ENCODE results near the gene IGF2BP2.

Gene IGF2BP2

GRCh38 chr3:185837414-185837813, 12.6 kb upstream of the IGF2BP2 start:
- no peak for DNase-seq (ENCODE audit: low read depth in 2 of 2)

- DNase-seq (ENCODE audit: low read depth in 2 of 2) = no peak
Measured at GRCh38 chr3:185831990-185832389, 7.1 kb upstream of the IGF2BP2 start.

GRCh38 chr3:185831195-185831594, 6.4 kb upstream of the IGF2BP2 start:
- no peak for DNase-seq (ENCODE audit: low read depth in 2 of 2)

DNA sequence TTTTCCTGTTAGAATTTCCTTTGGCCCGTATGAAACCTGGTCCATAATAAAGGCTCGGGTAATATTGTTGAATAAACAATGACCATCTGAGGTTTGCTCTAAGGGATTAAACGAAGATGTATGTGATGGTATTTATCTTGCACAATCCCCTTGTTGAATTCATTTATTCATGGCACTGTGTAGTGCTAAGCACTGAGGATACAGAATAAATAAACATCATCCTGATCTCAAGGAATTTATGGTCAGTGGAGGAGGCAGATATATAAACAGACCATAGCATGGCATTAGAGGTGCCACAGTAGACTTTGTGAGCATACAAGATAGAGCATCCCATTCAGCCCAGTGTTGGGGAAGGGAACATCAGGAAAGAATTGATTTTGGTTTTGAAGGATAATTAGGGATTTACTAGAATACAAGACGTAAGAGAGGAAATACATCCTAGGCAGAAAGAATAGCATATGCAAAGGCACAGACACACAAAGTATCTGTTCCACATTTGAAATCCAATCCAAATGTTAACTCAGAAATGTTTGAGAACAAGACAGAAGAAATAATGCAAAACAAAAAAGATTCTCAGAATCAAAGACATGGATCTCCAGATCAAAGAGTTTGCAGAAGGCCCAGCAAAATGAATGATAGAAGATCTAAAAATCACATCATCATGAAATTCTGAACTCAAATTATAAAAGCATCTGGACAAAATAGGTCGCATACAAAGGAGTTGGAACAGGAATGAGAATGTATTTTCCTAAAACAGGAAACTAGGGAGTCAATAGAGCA, 5.4 kb upstream of the IGF2BP2 start:
- no peak for DNase-seq (ENCODE audit: low read depth in 2 of 2)

GRCh38 chr3:185828755-185829154, 3.9 kb upstream of the IGF2BP2 start:
- DNase-seq (ENCODE audit: low read depth in 2 of 2) = no peak

GRCh38 chr3:185827595-185828344, 2.9 kb upstream of the IGF2BP2 start:
- DNase-seq (ENCODE audit: low read depth in 2 of 2) = no peak

DNA sequence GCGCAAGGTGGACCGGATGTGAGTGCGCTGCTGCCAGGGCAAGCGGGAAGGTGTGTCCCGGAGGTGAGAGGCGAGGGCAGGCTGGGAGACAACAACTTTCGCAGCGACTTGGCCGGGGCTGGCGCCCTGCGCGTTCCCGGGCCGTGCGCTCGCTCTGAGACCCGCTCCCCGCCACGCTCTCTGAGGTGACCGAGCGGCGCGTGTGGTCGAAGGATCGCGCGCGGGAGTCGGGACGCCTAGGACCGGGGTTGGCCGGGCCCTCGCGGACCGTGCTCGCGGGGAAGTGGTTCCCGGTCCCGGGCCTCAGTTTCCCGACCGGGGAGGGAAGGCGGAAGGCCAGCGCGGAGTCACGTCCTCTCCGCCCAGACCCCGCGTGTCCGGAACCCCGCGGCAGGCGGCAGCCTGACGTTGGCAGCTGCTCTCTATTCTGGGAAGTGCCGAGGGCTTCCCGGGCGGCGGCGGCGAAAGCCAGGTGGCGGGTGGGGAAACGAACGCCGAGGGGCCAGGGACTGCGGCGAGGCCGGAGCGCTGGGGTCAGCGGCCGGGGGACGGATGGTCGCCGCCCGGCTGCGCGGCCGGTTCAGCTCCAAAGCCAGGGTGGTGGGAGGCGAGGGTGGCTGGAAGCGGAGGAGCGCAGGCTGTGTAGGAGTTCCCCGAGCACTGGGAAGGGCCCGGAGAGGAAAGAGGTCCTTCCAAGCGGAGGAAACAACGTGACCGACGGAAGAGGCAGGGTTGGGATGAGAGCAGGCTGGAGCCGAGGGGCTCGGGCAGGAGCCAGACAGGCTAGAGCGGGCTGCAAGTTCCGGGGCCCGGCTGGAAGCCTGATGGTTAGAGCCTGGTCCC, 1.0 kb upstream of the IGF2BP2 start:
- peak in 1 of 2 donors; percentile 26 for DNase-seq (ENCODE audit: low read depth in 2 of 2)

GRCh38 chr3:185824051-185825005, 514 bp downstream of the IGF2BP2 start:
- DNase-seq (ENCODE audit: low read depth in 2 of 2) = no peak

DNA sequence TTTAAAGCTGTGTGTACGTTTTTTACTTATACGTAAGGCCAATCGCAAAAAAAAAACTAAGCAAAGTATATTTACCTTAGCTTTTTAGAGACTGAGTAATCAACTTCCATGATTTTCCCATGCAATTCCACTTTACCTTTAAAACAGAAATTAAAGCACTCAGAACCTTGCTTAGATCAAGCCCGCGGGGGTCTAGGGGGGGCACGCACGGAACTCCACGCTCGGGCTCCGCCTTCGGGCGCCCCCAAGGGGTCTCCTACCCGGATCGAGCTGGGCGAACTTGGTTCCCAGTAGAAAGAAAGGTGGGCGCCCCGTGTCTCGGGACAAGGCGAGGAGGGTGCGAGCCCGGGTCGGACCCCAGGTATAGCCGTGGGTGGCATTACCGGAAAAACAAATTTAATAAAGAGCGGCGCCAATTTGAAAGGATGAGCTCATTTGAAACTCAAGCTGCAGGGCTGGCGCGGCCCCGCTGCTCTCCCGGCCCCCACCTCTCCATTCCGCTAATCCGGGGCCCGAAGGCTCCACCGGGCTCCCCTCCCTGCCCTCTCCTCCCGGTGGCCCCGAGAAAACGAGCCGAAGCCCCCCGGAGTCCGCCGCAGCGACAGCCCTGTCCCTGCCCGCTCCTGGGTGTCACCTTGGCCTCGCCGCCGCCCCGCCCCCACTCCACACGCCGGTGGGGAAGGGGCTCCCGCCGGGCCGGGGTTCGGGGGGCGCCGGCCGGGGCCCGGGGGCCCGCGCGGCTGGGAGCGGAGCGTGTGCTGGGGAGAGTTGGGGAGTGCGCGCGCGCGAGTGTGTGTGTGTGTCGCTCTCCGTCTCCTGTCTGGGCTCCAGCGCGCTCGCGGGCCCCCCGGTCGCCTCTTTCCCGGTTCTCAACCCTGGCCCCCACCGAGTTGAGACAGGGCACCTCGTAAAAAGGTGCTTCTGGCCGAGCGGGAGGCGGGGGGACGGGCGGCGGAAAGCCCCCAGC, 1.5 kb downstream of the IGF2BP2 start:
- no peak for DNase-seq (ENCODE audit: low read depth in 2 of 2)

- DNase-seq (ENCODE audit: low read depth in 2 of 2) = no peak
Measured at GRCh38 chr3:185822221-185823000, 2.4 kb downstream of the IGF2BP2 start.

- DNase-seq (ENCODE audit: low read depth in 2 of 2) = no peak
Measured at GRCh38 chr3:185820973-185821758, 3.7 kb downstream of the IGF2BP2 start.

DNA sequence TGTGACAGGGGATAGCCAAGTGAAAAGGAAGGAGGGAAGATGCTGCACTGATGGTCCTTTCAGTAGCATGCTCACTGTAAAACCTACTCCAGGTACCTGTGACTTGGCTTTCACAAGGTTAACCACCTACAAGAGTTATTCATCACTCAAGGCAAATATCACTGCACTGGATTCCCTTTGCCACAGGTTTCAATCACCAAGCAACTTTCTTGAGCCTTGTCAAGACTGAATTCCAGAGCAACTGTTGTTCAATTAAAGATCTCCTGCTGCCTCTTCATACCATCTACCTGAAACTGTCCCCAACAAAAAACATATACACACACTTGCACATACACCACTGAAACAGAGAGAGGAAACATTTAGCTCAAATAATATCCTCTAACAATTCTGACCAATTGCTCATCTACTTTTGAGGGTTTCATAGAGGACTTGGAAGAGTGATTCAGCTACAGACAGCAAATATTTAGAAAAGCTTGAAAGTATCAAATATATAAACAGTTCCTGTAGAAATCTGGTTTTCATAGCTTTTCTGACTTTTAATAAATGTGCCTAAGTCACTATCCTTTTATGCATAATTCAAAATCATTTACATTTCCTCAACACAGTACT, 6.5 kb downstream of the IGF2BP2 start:
- DNase-seq (ENCODE audit: low read depth in 2 of 2) = no peak

GRCh38 chr3:185815391-185816282, 9.2 kb downstream of the IGF2BP2 start:
- DNase-seq (ENCODE audit: low read depth in 2 of 2) = no peak

GRCh38 chr3:185813691-185814215, 11.1 kb downstream of the IGF2BP2 start:
- no peak for DNase-seq (ENCODE audit: low read depth in 2 of 2)

- no peak for DNase-seq (ENCODE audit: low read depth in 2 of 2)
Measured at GRCh38 chr3:185813205-185813604, 11.6 kb downstream of the IGF2BP2 start.

- no peak for DNase-seq (ENCODE audit: low read depth in 2 of 2)
Measured at GRCh38 chr3:185807445-185808068, 17.3 kb downstream of the IGF2BP2 start.
